IPS-20b (cell line): ENCODE measurements around the gene SRRM2.

Experiments
- H3K27ac ChIP-seq: one replicate; pipeline ENCODE4 v1.5.1; 2013; ENCODE audit warnings: low read length
- H3K27me3 ChIP-seq: 2 replicates; pipeline ENCODE4 v1.6.1; 2013; ENCODE audit warnings: mild to moderate bottlenecking, low read length, inconsistent platforms; ENCODE audit not compliant: insufficient read depth
- H3K36me3 ChIP-seq: 2 replicates; pipeline ENCODE4 v1.6.1; 2013; ENCODE audit warnings: low read depth, mild to moderate bottlenecking, inconsistent platforms, low read length, moderate library complexity; ENCODE audit not compliant: insufficient read depth
- H3K4me1 ChIP-seq: 2 replicates; pipeline ENCODE4 v1.6.1; 2013; ENCODE audit warnings: mild to moderate bottlenecking, control low read depth, inconsistent platforms, low read length, moderate library complexity; ENCODE audit not compliant: insufficient read depth
- H3K4me3 ChIP-seq: 2 replicates; pipeline ENCODE4 v1.5.1; 2013; ENCODE audit warnings: mild to moderate bottlenecking, low read length, inconsistent platforms
- H3K9ac ChIP-seq: 2 replicates; pipeline ENCODE4 v1.6.1; 2013; ENCODE audit warnings: low read depth, mild to moderate bottlenecking, inconsistent platforms, low read length, moderate library complexity
- H3K9me3 ChIP-seq: 2 replicates; pipeline ENCODE4 v1.6.1; 2013; ENCODE audit warnings: mild to moderate bottlenecking, low read depth, low read length, inconsistent platforms; ENCODE audit not compliant: insufficient read depth

SRRM2 gene

DNA sequence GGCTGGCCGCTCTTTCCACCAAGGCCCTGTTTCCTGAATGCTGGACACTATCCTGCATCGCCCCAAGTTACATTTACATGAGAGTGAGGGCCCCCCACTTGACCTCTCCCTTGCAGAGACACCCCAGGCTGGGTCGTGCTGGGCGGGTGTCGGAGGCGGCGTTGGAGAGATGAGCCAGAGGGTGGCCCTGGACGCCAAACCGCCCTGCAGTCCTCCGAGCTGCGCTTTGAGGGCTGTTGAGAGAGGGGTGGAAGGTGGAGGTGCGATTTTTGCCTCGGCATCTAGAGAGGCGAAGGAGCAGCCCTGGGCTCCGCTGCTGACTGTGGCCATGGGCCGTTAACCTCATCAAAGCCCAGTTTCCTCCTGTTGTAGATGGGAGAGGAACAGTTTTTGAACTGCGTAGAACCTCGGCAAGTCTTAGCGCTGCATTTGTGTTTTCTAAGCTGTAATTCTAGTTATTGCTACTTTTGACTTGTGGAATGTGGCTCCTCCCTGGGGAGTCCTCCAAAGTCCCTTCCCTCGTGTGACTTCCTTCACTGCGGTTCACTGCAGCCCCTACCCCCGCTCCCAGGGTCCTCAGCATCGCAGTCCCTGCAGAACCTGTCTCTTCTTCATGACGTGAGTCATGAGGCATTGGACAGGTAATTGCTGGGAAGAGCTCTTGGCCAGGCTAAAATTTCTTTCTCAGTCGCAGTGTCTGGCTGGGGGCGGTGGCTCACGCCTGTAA lies 25.6 kb downstream of the SRRM2 start:
- H3K36me3 ChIP-seq, result peaks cover 27% of the 10 kb centered on the region
- no peaks in the 10 kb centered on the region for H3K27me3 ChIP-seq
- H3K9ac ChIP-seq, result peak overlapping the region; percentile 100
- peak overlapping the region; percentile 89 for H3K27ac ChIP-seq
- no peaks in the 10 kb centered on the region for H3K4me1 ChIP-seq
- H3K9me3 ChIP-seq, result no peaks in the 10 kb centered on the region
- H3K4me3 ChIP-seq, result peak overlapping the region; percentile 96

DNA sequence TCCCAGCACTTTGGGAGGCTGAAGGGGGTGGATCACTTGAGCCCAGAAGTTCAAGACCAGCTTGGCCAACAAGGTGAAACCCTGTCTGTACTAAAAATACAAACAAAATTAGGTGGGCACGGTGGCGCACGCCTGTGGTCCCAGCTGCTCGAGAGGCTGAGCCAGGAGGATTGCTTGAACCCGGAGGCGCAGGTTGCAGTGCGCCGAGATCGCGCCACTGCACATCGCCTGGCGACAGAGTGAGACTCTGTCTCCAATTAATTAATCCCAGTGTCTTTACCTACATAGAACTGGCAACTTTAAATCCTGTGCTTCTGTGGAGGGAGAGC lies 26.2 kb downstream of the SRRM2 start:
- Histone ChIP-seq H3K4me3 (peak overlapping the region; percentile 96), H3K27ac (no peak overlapping the region), H3K9me3 (no peaks in the 10 kb centered on the region), H3K9ac (peak overlapping the region; percentile 100; the same call in 1 of the 2 replicates), H3K4me1 (no peaks in the 10 kb centered on the region), H3K27me3 (no peaks in the 10 kb centered on the region), H3K36me3 (peaks cover 22% of the 10 kb centered on the region)

DNA sequence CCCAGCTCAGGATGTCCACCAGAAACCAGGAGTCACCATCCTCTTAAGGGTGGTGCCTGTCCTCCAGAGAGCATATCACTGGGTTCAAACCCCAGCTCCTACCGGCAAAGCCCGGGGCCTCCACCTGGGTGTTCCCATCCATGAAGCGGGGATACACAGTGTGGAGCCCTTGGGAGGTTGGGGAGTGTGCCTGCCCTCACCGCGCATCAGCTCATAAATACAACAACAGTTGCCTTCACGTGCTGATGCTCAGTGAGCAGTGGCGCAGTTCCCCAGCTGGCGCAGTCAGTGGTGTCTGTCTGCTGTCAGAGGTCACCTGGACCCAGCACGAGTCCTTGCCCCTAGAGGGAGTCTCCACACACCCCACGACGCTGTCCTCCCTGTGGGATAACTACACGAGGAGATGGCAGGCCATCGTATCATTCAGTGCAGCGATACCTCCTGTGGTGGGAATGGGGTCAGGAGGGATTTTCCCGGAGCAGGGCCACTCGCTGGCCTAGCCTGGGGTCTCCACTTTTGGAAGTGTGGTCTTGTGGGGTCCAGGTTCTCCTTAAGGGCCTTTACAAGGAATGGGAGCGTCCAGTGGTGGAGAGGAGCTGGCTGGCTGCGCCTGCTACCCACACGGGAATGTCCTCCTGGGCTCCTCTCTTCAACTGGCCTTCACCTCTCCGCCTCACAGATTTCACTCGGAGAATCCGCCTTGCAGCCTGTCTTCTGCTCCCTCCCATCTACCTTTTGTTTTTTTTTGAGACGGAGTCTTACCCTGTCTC lies 26.9 kb downstream of the SRRM2 start:
- no peak overlapping the region for H3K27ac ChIP-seq
- H3K27me3 ChIP-seq, result peaks cover 6% of the 10 kb centered on the region; the same call in 1 of the 2 replicates
- no peak overlapping the region; the same call in 1 of the 2 replicates for H3K9ac ChIP-seq
- no peak overlapping the region for H3K4me3 ChIP-seq
- H3K36me3 ChIP-seq, result peaks cover 15% of the 10 kb centered on the region
- no peaks in the 10 kb centered on the region for H3K9me3 ChIP-seq
- no peaks in the 10 kb centered on the region for H3K4me1 ChIP-seq

DNA sequence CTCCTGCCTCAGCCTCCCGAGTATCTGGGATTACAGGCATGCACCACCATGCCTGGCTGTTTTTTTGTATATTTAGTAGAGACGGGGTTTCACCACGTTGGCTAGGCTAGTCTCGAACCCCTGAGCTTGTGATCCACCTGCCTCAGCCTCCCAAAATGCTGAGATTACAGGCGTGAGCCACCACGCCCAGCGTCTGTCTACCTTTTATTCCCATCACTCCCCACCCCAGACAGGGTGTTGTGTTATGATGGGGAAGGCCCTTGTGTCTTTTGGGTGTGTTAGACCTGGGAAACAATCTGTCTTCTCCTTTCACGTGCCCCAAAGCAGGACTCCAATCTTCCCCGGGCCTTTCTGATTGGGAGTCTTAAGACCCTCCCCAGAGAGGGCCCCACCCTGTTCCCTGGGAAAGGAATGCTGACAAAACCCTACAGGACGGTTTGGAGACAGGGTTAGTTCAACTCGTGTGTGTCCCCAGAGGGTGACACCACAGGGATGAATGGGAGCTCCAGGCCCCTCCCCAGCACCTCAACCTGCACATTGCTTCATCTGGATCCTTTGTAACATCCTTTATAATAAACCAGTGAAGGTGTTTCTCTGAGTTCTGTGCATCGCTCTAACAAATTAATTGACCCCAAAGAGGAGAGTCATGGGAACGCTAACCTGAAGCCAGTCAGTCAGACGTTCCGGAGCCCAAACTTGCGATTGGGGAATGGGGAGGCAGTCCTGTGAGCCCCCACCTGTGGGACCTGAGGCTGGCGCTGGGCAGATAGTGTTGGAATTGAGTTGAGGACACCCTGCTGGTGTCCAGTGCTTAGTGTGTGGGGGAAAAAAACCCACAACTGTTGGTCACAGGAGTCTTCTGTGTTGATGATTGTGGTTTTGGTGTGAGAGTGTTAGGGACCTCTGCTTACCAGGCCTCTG lies 27.8 kb downstream of the SRRM2 start:
- Histone ChIP-seq H3K9ac (no peak overlapping the region), H3K4me1 (no peaks in the 10 kb centered on the region), H3K27ac (no peak overlapping the region), H3K9me3 (no peaks in the 10 kb centered on the region), H3K4me3 (no peak overlapping the region), H3K36me3 (peaks cover 6% of the 10 kb centered on the region), H3K27me3 (peaks cover 15% of the 10 kb centered on the region)

DNA sequence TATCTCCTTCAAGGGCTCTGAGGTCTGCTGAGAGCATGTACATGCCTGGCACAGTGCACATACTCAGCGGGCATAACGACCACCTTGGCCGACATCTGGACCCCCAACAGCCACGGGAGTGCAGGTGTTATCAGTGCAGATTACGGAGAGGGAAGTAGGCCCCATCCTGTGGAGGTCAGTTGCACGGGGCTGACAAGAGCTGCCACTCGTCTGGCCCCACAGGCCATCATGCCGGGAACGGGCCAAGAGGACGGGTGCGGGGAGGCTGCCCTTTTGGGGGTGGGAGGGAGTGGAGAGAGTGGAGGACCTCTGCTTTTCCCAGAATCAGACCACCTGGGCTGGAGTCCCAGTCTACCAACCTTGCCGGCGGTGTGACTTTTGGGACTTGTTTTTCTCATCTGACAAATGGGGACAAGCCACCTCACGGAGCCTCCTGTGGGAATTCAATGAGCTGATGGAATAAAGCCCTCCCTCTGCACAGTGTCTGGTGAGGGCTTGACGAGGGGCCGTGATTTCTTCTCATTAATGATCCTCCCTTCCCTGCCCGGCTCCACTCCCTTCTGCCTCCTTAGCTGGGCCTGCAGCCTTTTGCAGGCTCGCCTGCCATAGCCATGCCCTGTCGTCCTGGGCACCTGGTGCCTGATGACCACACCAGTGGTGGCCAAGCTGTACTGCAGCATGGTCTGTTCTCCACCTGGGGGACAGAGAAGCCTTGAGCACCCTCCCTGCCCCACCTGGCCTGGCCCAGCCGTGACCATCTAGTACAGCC lies 30.3 kb downstream of the SRRM2 start:
- peaks cover 29% of the 10 kb centered on the region for H3K27me3 ChIP-seq
- no peak overlapping the region for H3K27ac ChIP-seq
- H3K9me3 ChIP-seq, result no peaks in the 10 kb centered on the region
- H3K36me3 ChIP-seq, result no peaks in the 10 kb centered on the region
- H3K4me3 ChIP-seq, result no peak overlapping the region
- no peak overlapping the region for H3K9ac ChIP-seq
- H3K4me1 ChIP-seq, result no peaks in the 10 kb centered on the region

DNA sequence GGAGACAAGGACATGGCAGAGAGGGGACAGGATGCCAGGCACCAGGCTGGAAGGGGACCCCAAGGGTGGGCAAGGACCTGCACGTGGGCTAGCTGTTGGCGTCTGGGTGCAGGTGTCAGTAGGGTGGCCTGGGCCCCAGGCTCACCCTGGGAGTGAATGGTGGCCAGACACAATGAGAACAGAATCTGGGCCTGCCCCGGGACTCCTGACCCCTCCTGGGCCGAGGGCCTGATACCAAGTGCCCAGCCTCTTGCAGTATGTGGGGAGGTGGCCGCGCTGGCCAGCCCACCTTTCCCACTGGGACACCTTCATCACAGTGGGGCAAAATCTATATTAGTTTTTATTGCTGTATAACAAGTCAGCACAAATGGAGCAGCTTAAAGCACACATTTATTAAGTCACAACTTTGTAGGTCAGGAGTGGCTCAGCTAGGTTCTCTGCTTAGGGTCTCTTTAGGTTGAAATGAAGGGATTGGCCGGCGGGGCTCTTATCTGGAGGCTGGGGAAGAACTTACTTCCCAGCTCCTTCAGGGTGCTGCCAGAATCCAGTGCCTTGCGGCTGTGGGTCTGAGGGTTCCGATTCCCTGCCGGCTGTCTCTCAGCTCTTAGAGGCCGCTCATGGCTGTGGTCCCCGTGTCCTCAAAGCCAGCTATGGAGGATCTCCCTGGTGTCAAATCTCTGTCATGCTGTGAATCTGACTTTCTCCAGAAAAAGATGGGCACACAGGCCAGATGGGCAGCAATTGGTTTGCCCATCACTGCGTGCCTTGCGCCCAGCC lies 31.3 kb downstream of the SRRM2 start:
- H3K27me3 ChIP-seq, result peaks cover 29% of the 10 kb centered on the region
- H3K27ac ChIP-seq, result no peak overlapping the region
- no peaks in the 10 kb centered on the region for H3K9me3 ChIP-seq
- H3K4me1 ChIP-seq, result no peaks in the 10 kb centered on the region
- H3K9ac ChIP-seq, result no peak overlapping the region
- H3K36me3 ChIP-seq, result no peaks in the 10 kb centered on the region
- H3K4me3 ChIP-seq, result no peak overlapping the region

DNA sequence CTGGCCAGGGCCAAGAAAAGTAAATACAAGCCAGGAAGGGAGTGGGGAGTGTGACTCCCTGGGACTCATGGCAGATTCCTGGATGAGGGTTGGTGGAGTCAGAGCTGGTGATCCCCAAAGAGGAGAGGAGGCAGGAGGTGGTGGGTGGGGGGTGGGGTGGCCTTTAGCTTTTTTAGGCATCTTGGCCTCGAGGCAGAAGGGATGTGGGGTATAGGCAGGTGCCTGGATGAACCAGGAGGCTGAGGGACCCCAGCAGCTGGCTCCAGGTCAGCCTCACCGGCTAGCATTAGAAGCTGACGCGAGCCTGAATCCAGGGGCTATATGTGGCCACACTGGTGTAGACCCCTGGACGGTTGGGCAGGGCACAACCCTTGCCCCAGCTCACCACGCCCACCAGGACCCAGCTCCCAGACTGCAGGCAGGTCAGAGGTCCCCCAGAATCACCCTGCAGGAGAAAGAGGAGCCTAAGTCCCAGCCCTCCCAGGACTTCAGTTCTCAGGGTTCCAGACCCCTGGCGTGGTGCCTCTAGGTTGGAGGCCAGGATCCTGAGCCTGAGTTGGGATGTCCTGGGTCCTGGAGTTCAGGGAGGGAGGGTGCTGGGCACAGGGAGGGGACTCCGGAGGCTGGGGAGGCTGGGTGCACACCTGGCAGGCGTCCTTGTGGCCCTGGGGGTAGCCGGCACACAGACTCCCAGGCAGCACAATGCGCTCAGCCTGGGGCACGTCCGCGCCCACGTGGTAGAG lies 32.1 kb downstream of the SRRM2 start:
- Histone ChIP-seq H3K36me3 (no peaks in the 10 kb centered on the region), H3K9ac (no peak overlapping the region), H3K4me3 (no peak overlapping the region; the same call in 1 of the 2 replicates), H3K27ac (no peak overlapping the region), H3K9me3 (no peaks in the 10 kb centered on the region), H3K27me3 (peaks cover 29% of the 10 kb centered on the region), H3K4me1 (no peaks in the 10 kb centered on the region)

DNA sequence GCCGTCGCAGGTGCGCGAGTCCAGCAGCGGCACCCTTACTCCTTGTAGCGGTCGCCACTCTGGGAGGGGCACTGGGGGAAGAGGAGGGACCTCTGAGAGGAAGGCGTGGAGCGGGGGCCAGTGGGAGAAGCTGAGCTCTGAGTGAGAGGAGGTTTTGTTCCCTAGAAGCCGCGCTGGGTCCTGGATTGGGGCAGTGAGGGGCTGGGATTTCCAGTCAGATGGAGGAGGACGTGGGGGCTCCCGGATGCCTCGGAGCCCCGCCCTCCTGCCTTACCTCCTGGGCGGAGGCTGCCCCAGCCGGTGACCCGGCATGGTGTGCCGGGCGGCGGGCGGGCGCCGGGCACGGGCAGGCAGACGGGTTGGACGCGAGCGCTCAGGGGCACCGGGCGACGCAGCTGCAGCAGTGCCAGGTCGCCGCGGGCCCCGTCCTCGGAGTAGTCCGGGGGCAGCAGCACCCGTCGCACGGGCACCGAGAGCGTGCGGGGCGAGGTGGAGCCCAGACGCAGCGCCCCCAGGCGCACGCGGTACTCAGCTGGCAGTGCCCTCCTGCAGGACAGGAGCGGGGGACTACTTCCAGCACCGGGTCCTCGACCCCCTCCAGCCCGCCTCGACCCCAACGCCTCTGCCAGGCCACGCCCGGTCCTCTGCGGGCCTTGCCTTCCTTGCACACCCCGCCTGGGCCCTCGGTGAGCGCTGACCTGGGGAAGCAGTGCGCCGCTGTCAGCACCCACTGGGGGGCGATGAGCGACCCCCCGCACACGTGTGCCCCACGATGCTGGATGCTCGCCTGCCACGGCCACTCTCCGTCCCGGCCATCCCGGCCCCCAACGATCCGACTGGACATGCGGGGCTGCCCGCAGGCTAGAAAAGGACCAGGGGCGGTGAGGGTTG lies 32.9 kb downstream of the SRRM2 start:
- Histone ChIP-seq H3K9ac (no peak overlapping the region), H3K4me3 (no peak overlapping the region; the same call in 1 of the 2 replicates), H3K9me3 (no peaks in the 10 kb centered on the region), H3K36me3 (no peaks in the 10 kb centered on the region), H3K4me1 (no peaks in the 10 kb centered on the region), H3K27me3 (peaks cover 29% of the 10 kb centered on the region), H3K27ac (no peak overlapping the region)

DNA sequence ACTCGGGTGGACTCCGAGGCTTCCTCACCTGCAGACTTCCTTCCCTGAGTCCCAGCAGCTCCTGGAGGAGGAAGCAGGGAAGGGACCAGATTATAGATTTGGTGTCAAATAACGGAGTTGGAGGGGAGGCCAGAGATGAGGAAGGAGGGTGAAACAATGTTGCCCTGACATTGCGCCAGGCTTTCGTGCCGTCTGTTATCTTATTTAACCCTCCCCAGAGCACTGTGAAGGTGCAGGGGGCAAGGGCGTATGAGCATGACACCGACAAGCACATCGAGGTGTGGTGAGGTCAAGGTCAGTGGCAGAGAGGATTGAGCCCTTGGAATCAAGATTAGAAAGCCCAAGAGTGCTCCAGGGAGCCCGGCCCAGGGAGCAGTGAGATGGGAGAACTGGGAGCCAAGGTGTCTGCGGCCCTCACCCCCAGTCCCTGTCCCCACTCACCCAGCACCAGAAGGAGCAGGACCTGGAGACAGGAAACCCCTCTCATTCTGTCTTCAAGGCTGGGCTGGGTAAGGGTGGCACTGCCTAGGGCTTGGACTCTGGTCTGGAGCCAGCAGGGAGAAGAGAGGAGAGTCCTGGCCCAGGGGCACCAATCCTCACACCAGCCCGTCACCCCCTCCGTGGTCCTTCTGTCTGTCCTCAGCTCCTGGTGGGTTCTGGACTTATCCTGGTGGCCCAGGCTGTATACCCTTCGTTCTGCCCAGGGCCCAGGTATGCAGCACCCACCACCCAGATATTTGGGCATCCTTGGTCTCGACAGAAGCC lies 33.8 kb downstream of the SRRM2 start:
- no peaks in the 10 kb centered on the region for H3K9me3 ChIP-seq
- peaks cover 29% of the 10 kb centered on the region for H3K27me3 ChIP-seq
- H3K27ac ChIP-seq, result no peak overlapping the region
- no peak overlapping the region for H3K4me3 ChIP-seq
- no peak overlapping the region for H3K9ac ChIP-seq
- no peaks in the 10 kb centered on the region for H3K36me3 ChIP-seq
- H3K4me1 ChIP-seq, result no peaks in the 10 kb centered on the region
